ENCODE results near the gene CEP135.

GRCh38 chr4:56066493-56066892 lies 117.7 kb downstream of the CEP135 start:
- TF ChIP-seq CTCF (conservative IDR thresholded peaks at IDR 0.05 in 1 of 2, IDR thresholded peaks at IDR 0.05 in 1 of 2; ENCODE audit: low read depth in 1 of 2, low read length in 2 of 2), result no peak
- TF ChIP-seq EZH2 (IDR thresholded peaks at IDR 0.05; ENCODE audit: low read length, missing control alignments), result no peak

All from fibroblast of lung (primary cell).